ENCODE data around the gene SGSM1.

The SGSM1 gene, protein sequence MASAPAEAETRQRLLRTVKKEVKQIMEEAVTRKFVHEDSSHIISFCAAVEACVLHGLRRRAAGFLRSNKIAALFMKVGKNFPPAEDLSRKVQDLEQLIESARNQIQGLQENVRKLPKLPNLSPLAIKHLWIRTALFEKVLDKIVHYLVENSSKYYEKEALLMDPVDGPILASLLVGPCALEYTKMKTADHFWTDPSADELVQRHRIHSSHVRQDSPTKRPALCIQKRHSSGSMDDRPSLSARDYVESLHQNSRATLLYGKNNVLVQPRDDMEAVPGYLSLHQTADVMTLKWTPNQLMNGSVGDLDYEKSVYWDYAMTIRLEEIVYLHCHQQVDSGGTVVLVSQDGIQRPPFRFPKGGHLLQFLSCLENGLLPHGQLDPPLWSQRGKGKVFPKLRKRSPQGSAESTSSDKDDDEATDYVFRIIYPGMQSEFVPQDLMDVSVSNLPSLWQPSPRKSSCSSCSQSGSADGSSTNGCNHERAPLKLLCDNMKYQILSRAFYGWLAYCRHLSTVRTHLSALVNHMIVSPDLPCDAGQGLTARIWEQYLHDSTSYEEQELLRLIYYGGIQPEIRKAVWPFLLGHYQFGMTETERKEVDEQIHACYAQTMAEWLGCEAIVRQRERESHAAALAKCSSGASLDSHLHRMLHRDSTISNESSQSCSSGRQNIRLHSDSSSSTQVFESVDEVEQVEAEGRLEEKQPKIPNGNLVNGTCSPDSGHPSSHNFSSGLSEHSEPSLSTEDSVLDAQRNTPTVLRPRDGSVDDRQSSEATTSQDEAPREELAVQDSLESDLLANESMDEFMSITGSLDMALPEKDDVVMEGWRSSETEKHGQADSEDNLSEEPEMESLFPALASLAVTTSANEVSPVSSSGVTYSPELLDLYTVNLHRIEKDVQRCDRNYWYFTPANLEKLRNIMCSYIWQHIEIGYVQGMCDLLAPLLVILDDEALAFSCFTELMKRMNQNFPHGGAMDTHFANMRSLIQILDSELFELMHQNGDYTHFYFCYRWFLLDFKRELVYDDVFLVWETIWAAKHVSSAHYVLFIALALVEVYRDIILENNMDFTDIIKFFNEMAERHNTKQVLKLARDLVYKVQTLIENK

DNA sequence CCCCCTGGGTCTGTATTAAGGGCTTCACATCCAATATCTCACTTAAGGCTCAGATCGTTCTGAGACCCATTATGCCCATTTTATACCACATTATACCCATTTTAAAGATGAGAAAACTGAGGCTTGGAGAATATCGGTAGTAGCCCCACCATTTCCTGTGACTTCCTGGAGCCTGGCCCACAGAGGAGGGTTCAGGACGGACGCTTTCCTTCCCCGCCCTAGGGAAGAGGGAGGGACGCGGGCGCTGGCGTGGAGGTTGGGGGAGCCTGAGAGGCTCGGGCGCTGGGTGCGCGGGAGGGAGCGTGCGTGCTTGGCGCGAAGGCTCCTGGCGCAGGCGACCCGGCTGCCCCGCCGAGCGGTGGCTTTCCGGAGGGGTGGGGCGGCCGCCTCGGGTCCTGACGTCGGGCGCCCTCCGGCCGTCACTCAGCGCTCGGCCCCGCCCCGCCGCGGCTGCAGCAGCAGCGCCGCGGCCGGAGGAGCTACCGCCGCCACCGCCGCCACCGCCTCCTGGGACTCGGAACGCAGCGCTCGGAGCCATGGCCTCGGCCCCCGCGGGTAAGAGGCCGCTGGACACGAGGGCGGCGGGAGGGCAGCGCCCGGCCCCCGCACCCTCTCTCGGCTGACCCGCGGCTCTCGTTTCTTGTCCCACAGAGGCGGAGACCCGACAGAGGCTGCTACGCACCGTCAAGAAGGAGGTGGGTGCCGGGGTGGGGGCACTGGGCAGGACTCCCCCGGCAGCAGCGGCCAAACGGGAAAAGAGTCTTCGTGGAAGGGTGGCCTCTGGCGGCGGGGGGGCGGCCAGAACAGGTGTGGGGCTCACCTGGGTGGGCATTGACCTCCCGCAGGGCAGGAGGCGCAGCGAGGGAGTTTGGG is at the start of gene SGSM1:
Gene SGSM1, plus strand, starts transcription at position 422 of the 873 bp plus-strand sequence. Its CDS starts 115 bp downstream, at position 537.
- DNase-seq, result peak; percentile 25

DNA sequence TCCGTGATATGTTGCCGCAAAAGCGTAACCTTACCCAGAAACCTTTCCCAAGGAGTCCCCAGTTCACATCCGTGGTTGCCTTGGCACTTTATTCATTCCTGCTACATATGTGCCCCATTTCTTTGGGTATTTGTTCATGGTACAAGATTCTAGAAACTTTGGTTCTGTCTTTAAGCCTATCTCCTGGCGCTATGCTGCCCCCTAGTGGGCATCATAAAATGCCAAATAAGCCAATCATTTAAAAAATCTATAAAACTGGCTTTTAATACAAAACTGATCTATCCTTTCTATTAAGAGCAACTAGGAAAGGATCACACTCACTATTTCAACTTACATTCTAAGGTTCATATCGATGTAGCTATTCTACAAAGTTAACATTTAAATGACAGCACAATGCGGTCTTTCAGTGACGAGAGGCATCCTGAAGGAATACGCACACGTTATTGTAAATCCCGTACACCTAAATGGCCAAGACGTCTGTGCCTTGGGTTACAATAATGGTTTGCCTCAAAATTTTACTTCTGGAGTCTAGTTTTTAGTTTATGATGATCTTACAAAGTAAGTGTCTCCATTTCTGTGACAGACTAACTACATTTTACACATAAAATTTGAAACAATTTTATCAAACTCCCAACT is 47.7 kb upstream of the SGSM1 start:
- peak; percentile 75 for DNase-seq

DNA sequence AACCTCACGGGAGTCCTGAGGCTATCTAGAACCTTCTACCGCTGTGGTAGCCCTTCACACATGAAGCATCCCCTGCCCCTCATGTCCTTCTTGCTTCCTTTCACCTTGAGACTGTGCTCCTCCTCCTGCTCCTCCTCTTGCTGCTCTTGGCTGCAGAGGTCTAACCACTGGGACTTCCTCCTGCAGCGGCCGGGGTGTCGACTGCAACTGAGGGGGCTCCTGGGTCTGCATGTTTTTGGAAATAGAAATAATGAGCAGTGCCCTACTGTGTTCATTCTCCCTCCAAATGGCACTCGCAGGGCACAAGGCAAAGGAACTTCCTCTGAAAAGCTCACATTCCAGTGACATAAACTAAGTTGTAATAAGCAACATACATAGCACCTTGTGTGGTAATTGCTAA is 46.2 kb upstream of the SGSM1 start:
- no peak for DNase-seq

DNA sequence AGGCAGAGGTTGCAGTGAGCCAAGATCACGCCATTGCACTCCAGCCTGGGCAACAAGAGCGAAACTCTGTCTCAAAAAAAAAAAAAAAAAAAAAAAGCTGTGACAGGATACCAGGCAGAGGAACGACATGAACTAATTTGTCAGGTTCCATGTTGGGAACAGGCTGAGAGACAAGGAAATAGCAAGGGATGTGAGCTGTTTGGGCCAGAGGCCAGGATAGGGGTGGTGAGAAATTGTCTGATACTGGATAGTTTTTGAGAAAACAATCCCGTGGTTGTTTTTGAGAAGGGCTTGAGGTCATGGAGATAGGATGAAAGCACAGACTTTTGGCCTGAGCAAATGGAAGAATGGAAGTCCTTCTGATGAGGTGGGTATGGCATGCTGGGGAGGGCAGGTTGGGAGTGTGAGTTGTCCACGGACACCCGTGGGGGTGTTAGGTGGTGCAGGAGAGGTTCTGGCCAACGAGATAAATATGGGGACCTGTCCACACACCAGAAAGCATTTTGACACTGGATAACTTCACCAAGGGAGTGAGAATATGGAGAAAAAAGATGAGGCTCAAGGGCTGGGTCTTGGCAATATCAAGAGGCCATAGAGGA is 45.2 kb upstream of the SGSM1 start:
- no peak for DNase-seq

DNA sequence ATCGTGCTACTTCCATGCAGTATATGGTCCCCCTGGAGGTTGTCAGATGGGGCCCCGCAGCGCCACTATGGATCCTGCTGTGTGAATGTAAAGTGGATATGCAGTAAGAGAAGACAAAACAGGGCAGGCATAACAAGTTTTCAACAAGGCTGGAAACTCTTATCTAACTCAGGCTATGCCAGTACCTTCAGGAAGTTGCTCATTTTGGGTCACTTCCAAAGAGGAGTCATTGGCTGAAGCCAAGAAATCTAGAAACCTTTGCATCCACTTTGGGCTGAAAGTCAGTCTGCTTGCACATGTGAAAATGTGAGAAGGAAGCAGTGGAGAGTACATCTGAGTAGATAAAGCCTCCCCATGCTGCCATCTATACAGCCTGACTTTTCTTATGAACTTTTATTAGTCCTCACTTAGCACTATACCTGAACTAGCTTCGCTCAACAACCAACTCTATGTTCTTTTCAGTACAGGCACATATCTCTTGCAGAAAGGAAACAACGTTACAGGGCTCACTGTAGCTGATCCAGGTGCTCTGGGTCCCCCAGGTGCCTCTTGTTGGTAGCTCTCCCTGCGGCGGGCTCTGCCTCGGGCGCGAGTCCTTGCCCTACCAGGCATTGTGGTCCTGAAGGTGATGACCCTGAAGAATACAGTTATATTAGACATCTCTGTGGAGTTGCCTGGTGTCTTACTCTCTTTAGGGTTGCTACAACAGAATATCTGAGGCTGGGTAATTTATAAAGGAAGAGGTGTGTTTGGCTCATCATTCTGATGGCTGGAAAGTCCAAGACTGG is 43.9 kb upstream of the SGSM1 start:
- DNase-seq, result no peak

DNA sequence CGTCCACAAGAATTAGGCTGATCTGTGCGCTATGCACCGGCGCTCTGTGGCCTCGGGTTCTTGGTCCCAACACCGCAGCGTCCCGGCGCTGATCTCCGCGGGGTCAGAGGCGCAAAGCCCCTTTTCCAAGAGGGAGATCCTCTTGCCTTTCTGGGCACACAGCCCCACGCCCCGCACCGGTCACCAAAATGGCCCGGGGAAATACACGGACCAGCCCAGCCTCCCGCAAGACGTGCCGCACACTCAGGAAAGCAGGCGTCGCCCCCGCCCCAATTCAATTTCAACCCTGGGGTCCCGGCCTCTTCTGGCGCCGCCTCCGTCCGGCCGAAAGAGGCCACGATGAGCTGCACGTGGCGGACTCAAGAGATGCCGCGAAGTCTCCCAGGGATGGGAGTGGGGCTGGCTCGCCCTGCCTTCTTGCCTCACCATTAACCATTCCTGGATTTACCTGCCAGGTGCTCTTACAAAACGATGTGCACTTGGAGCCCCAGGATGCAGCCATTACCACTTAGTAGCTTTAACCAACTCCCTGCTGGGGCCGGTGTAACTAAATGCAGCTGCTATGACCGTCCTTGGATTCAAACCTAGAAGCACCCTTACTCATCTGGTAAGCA is 42.0 kb upstream of the SGSM1 start:
- no peak for DNase-seq

DNA sequence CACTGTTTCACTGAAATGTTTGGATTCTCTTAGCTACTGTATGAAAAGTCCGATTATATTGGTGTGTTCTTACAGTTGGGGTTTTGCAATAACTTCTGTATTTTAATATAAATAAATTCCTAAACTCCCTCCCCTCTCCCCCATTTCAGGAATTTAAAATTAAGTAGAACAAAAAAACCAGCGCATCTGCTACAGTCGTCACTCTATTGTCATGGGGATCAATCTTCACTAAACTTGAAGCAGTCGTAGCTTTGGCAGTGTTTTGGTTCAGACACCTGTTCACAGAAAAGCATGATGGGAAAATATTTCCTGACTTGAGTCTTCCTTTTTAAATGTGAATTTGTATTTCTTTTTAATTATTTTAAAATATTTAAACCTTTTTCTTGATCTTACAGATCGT is 40.8 kb upstream of the SGSM1 start:
- DNase-seq, result no peak

DNA sequence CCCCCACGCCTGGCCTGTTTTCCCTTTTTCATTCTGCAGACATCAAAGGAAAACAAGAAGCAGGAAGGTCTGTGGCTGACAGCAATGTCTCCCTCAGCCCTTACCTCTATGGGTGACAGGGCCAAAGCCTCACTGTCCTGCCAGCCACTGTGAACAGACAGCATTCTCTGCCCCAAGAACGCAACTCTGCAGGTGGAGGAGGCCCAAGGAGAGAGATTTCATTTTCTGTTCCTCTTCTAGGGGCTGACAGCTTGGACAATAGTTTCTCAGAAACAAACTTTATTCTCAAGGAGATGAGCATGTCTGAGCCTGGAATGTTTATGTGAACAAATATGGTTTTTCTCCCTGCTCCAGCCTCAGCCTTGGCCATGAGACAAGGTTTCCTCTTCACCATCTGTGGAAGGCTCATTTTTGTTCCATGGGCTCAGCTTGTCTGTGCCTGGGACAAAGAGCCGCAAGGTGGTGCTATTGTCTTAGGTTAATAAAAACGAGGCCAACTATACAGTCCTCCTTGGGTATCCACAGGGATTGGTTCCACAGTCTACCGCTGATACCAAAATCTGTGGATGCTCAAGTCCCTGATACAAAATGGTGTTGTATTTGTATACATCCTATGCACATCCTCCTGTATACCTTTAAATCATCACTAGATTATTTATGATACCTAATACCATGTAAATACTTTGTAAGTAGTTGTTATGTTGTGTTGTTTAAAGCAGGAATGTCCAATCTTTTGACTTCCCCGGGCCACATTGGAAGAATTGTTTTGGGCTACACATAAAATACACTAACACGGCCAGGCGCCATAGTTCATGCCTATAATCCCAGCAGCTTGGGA is 37.3 kb upstream of the SGSM1 start:
- peak; percentile 38 for DNase-seq

DNA sequence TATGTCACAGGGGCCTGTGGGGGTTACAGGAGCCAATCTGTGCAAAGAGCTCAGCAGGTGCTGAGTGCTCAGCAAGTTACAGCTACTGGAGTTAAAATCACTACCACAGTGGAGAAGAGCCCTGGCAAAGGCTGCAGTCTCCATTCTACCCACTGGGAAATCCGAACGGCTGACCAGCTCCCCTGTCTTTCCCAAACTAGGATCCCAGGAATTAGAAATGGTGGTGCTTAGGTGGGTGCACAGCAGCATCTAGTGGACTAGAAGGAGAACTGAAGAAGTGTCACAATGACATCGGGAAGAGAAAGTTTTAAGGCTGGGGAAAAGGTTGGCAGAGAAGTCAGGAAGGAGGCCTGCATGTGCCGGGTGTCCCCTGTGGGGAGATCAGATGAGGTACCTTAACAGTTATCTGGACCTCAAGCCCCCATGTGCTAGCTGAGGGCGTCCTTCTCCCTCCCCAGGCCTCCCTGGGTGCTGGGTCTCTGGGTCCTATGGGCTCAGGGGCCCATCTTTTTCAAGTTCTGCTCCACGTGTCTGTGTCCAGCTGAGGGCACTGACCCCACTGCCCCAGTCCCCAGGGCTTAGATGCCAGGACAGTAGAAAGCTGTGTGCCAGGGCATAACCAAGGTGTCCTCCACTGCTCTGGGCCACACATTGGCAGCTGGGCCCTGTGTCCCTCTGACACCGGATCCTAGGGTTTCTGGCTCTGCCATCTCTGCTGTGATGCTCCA is 33.4 kb upstream of the SGSM1 start:
- DNase-seq, result no peak

DNA sequence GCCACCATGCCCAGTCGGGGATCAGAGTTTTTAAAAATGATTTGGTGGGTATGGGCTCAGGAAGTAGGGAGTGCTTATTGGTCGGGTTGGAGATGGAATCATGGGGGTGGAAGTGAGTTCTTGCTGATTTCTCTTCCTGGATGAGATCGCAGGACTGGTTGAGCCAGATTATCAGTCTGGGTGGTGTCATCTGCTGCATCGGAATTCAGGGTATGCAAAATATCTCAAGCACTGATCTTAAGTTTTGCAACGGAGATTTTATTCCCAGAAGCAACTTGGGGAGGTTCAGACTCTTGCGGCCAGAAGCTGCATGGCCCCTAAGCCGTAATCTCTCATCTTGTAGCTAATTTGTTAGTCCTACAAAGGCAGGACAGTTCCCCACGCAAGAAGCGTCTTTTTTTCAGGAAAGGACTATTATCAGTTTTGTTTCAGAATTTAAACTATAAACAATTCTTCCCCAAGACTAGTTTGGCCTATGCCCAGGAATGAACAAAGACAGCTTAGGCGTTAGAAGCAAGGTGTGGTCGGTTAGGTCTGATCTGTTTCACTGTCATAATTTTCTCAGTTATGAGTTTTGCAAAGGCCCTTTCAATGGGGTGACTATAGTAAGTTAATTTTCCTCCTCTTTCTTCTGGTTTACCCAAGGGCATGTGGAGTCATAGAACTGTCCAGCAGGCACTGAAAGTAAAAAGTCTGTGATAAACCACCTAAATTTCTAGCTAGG is 30.1 kb upstream of the SGSM1 start:
- no peak for DNase-seq

DNA sequence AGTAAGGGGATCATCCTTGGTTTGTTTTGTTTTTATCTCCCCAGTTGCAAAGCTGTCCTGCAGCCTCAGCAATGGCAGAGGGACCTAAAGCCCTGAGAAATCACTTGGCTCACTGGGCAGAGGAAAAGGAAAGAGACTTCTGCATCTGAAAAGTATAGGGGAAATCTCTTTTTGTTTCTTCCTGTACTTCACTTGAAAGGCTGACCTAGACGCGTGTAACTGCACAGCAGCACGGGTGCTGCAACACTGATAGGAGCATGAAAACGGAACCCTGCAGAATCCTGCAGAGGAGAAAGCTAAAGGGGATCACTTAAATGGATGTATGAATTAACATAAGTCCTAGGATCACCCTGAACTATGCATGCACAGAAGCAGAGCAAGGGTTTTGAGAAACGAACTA is 29.5 kb upstream of the SGSM1 start:
- DNase-seq, result no peak

DNA sequence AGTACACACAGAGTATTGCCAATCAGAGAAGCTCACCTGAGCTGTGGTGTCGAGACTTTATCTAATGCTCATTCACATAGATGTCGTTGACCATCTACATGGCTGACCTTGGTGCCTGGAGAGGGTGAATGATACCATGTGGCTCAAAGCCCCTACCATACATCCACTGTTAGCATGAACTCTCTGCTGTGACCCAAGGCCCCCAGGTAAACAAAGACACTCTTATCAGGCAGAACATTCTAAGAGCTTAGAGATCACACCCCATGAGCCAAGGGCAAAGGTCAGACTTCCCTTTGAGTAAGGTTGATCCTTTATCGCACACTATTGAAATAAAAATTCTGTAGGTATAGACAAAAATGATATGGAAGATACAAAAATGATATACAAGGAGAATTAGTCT is 16.5 kb upstream of the SGSM1 start:
- no peak for DNase-seq

DNA sequence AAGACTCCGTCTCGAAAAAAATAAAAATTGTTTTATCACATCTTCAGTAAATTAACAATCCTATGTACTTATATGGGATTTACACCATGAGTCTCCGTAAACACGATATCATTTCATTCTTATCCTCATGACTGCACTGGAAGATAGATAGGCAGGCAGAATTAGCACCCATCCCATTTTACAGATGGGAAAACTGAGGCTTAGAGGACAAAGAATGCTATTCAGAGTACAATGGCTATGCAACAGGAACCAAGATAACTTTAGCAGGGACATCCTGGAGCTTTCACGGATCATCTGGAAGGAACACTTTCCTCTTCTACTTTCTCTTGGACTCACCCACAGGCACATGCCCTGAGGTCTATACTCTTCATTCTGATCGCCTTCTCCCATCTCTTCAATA is 14.6 kb upstream of the SGSM1 start:
- no peak for DNase-seq

DNA sequence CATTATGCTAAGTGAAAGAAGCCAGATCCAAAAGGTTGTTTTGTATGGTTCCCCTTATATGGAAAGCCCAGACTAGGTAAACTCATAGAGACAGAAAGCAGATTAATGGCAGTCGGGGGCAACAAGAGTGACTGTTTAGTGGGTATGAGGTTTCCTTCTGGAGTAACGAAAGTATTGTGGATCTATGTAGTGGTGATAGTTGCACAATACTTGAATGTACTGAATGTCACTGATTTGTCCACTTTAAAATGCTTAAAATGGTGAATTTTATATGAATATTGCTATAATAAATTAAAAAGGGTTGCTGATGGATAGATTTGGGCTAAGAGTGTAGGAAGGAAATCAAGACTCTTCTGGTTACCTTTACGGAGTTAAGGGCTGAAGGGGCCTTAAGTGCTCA is 10.0 kb upstream of the SGSM1 start:
- DNase-seq, result no peak

DNA sequence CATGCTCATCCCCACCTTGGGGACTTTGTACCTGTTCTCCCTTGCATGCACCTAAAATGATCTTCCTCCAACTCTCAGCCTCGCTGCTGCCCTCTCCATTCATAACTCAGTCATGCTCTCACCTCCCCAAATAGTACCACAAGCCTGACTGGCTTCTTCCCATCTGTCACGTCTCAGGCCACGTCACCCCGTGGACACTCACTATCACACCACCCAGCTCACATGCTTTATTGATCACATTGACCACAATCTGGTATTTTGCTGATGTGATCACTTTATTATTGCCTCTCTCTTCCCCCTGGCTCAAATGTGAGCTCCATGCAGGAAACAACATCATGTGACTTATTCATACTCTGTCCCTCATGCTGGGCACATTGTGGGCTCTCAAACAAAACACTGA is 9.2 kb upstream of the SGSM1 start:
- DNase-seq, result no peak

DNA sequence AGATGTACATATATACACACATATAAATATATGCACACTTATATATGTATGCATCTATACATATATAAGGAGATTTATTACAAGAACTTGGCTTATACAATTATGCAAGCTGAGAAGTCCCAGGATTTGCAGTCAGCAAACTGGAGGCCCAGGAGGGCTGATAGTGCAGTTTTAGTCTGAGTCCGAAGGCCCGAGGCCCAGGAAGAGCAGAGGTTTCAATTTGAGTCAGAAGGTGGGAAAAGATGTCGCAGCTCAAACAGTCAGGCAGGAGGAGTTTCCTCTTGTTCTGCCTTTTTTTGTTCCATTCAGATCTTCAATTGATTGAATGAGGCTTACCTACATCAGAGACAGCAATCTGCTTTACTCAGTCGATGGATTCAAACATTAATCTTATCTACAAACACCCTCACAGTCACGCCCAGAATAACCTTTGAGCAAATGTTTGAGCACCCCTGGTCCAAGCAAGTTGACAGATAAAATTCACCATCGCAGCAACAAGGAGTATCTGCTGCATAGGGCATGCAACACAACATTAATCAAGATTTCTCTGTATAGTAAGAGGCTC is 4.0 kb upstream of the SGSM1 start:
- DNase-seq, result no peak

DNA sequence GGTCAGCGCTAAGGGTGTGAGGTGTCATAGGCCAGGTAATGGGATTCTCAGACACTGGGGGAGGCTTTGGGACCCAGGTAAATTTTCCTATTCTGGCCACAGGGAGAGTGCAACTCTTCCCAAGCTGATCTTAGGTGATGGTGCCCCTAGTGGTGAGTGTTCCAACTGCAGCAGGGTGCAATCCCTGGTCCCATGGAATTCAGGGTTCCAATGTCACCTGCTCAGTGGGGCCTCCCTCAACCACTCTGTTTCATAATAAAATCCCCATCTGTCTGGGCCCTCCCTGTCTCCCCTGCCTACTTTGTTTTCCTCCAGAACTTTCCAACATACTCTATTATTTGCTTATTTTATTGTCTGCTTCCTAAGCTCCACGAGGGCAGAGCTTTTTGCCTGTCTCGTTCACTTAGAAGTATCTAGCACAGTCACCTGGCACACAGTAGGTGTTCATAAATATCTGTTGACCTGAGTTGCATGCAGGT is 2.9 kb upstream of the SGSM1 start:
- DNase-seq, result peak; percentile 22

DNA sequence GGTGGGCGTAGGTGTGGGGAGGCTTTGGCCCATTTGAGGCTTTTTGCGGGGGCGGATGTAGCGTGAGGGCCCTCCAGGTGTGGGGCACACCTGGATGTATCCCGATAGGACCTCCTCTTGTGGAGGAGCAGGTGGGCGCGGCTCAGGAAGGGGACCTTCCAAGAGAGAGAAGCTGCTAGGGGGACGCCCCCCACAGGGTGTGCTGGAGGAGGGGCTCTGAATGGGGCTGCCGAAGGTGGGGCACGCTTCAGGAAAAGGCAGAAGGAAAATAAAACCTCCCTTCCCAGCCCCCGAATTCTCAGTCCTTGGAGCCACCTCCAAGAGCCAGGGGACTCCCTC is 621 bp downstream of the SGSM1 start:
- no peak for DNase-seq
